ENCODE data around the gene TAS1R1. TPM values are rescaled to one million over a fixed set of nuclear protein-coding genes. Genes with fewer than 3 reads are reported as not detected.

Gene TAS1R1
- total and polyA plus RNA-seq, 2 experiments from 2014 or later = not detected

DNA sequence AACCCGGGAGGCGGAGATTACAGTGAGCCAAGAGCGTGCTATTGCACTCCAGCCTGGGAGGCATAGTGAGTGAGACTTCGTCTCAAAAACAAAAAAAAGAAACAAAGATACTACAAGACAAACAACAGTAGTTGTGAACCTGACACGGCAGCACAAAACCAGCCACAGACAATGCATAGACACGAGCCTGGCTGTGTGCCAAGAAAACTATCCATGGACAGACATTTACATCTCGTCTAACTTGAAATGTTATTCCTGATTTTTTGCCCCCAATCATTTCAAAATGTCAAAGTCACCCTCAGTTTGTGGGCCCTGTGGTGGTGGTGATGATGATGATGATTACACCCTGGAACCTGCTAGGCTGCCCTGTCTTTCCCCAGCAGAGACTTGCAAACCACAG, 41.2 kb downstream of the TAS1R1 start:
- H3K9me2 ChIP-seq (replicated peaks; ENCODE audit: insufficient read depth) = no peaks in the 10 kb centered on the region
- peaks cover 31% of the 10 kb centered on the region for H4K20me1 ChIP-seq (ENCODE audit: insufficient read depth, poor library complexity, severe bottlenecking)
- H2AFZ ChIP-seq = no peak overlapping the region
- DNase-seq (ENCODE audit: low spot score) = no peak
- peaks cover 48% of the 10 kb centered on the region for H3K79me2 ChIP-seq
- H3K36me3 ChIP-seq (replicated peaks; ENCODE audit: insufficient read depth, low read depth) = no peaks in the 10 kb centered on the region
- H3K4me2 ChIP-seq = no peak overlapping the region
- H3K4me3 ChIP-seq = no peak overlapping the region
- H3K27ac ChIP-seq = no peak overlapping the region
- no peaks in the 10 kb centered on the region for H3K9me3 ChIP-seq (ENCODE audit: low read depth)
- no peaks in the 10 kb centered on the region for H3K27me3 ChIP-seq
- peaks cover 14% of the 10 kb centered on the region for H3K4me1 ChIP-seq (ENCODE audit: insufficient read depth)
- TF ChIP-seq, protein P1, sequence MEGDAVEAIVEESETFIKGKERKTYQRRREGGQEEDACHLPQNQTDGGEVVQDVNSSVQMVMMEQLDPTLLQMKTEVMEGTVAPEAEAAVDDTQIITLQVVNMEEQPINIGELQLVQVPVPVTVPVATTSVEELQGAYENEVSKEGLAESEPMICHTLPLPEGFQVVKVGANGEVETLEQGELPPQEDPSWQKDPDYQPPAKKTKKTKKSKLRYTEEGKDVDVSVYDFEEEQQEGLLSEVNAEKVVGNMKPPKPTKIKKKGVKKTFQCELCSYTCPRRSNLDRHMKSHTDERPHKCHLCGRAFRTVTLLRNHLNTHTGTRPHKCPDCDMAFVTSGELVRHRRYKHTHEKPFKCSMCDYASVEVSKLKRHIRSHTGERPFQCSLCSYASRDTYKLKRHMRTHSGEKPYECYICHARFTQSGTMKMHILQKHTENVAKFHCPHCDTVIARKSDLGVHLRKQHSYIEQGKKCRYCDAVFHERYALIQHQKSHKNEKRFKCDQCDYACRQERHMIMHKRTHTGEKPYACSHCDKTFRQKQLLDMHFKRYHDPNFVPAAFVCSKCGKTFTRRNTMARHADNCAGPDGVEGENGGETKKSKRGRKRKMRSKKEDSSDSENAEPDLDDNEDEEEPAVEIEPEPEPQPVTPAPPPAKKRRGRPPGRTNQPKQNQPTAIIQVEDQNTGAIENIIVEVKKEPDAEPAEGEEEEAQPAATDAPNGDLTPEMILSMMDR (IDR thresholded peaks at IDR 0.05; ENCODE audit: poor library complexity) = no peak
- TF ChIP-seq EZH2 (IDR thresholded peaks at IDR 0.05; ENCODE audit: borderline replicate concordance) = no peak
- 81% methylated on average over 7 of the region's 7 CpGs for WGBS (ENCODE audit: low lambda C conversion rate, missing lambda C conversion rate)

DNA sequence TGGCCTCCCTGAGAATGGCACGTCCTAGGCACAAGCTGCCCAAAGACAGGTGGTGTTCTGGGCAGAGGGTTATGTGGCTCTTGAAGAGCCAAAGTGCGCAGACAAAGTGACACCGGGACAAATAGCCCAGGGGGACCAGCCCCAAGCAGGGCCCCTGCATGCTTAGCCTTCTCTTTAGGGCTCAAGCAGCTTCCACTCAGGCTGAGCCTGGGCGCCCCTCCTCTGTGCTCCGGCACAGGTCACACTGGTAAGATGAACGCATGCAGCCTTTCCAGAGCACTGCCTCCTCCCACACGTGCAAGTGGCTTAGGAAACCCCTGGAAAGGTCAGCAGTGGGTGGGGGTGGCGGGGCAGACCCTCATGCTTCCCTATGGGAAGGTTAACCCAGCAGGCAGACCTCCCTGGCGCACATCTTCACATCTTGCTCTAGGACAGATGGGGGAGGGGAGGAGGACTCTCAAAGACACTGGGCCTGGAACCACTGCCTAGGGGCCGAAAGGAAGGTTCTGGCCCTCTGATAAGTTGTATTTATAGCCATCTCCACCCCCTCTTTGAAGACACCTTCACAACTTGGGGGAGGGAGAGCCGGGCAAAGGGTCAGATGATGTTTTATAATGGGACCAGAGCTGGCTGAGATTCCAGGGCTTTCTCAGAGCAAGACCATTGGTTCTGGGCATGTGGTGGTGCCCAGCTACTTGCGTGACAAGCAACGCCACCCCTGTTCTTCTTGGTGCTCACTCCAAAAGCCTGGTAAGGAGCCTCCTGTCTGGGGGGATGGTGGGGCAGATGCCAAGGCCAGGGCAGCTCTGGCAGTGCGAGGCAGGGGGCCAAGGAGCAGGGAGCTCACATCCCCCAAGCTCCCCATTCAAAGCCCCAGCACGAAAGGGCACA, 42.0 kb downstream of the TAS1R1 start:
- peaks cover 53% of the 10 kb centered on the region for H3K79me2 ChIP-seq
- no peaks in the 10 kb centered on the region for H3K9me2 ChIP-seq (replicated peaks; ENCODE audit: insufficient read depth)
- H4K20me1 ChIP-seq (ENCODE audit: insufficient read depth, poor library complexity, severe bottlenecking) = peaks cover 31% of the 10 kb centered on the region
- H3K36me3 ChIP-seq (replicated peaks; ENCODE audit: insufficient read depth, low read depth) = no peaks in the 10 kb centered on the region
- no peak for TF ChIP-seq EZH2 (IDR thresholded peaks at IDR 0.05; ENCODE audit: borderline replicate concordance)
- TF ChIP-seq EZH2phosphoT487 (IDR thresholded peaks at IDR 0.05; ENCODE audit: low read depth, severe bottlenecking, unreplicated experiment) = no peak
- TF ChIP-seq, protein P1 (IDR thresholded peaks at IDR 0.05; ENCODE audit: poor library complexity) = no peak
- H3K4me3 ChIP-seq = no peak overlapping the region
- DNase-seq (ENCODE audit: low spot score) = no peak
- H3K4me1 ChIP-seq (ENCODE audit: insufficient read depth) = peaks cover 14% of the 10 kb centered on the region
- H3K9me3 ChIP-seq (ENCODE audit: low read depth) = no peaks in the 10 kb centered on the region
- no peaks in the 10 kb centered on the region for H3K27me3 ChIP-seq
- H3K27ac ChIP-seq = no peak overlapping the region
- WGBS (ENCODE audit: low lambda C conversion rate, missing lambda C conversion rate) = 73% methylated on average over 15 of the region's 15 CpGs
- H2AFZ ChIP-seq = no peak overlapping the region
- H3K4me2 ChIP-seq = no peak overlapping the region

DNA sequence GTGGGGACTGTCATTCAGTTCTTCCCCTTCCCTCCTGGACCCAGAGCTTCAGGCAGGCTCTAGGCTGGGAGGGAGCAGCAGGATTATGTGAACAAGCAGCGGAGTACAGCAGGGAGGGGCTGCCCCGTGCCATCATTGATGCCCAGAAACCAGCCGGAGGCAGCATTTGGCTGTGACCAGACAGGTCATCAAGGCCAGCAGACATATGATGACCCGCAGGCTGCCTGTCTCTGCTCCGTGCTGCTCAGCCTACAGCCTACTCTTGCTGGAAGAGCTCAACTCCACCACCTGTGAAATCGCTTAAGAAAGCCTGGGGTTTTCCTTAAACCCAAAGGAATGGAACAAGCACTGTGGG, 42.6 kb downstream of the TAS1R1 start:
- Histone ChIP-seq H4K20me1 (ENCODE audit: insufficient read depth, poor library complexity, severe bottlenecking) (peaks cover 31% of the 10 kb centered on the region), H2AFZ (no peak overlapping the region), H3K27ac (no peak overlapping the region), H3K27me3 (no peaks in the 10 kb centered on the region), H3K9me3 (ENCODE audit: low read depth) (no peaks in the 10 kb centered on the region), H3K4me2 (no peak overlapping the region), H3K9me2 (replicated peaks; ENCODE audit: insufficient read depth) (no peaks in the 10 kb centered on the region), H3K79me2 (peaks cover 56% of the 10 kb centered on the region), H3K36me3 (replicated peaks; ENCODE audit: insufficient read depth, low read depth) (no peaks in the 10 kb centered on the region), H3K4me1 (ENCODE audit: insufficient read depth) (peaks cover 14% of the 10 kb centered on the region), H3K4me3 (no peak overlapping the region)
- TF ChIP-seq, protein P1 (IDR thresholded peaks at IDR 0.05; ENCODE audit: poor library complexity) = no peak
- TF ChIP-seq EZH2phosphoT487 (IDR thresholded peaks at IDR 0.05; ENCODE audit: low read depth, severe bottlenecking, unreplicated experiment) = no peak
- no peak for TF ChIP-seq EZH2 (IDR thresholded peaks at IDR 0.05; ENCODE audit: borderline replicate concordance)
- no peak for DNase-seq (ENCODE audit: low spot score)
- WGBS (ENCODE audit: low lambda C conversion rate, missing lambda C conversion rate) = 70% methylated on average over 6 of the region's 6 CpGs
